H1 (cell line): ENCODE results near the gene INPP5A. TPM values are rescaled to one million over a fixed set of nuclear protein-coding genes. Genes with fewer than 3 reads are reported as not detected.

Source experiments
- CTCF ChIA-PET: fragments of 300-600 bp; sonication (Branson Sonifier 250); formaldehyde crosslinking; loops from one replicate; lab custom pipeline; 2021; ENCODE audit not compliant: partially characterized antibody; lab: Charles Lee
- POLR2A ChIA-PET: fragments of 300-600 bp; sonication (Branson Sonifier 250); formaldehyde crosslinking; loops from one replicate; lab custom pipeline; 2021; ENCODE audit warnings: inconsistent platforms; ENCODE audit not compliant: partially characterized antibody; lab: Charles Lee
- DNase-seq, 2 experiments: peaks; one replicate each; pipeline versions ENCODE4 v3.0.0 to v3.0.0-alpha.2; 2010 to 2022; ENCODE audit warnings: low spot score in 2 of 2, low read depth in 1 of 2, mixed read lengths in 1 of 2
- FAIRE-seq: peaks from 2 replicates; lab custom pipeline; 2011; peaks lifted over from hg19 to GRCh38; lab: Jason Lieb, UNC
- H2AFZ ChIP-seq: 2 replicates; pipeline ENCODE4 v1.8.1; 2012; ENCODE audit warnings: low read length, inconsistent platforms
- H2AK5ac ChIP-seq: 2 replicates; pipeline ENCODE4 v1.6.1; 2013; ENCODE audit warnings: low read depth, low read length
- H2BK120ac ChIP-seq: replicated peaks from 2 replicates; pipeline ENCODE3; 2013; ENCODE audit warnings: low read depth, low read length, inconsistent platforms
- H2BK12ac ChIP-seq: 2 replicates; pipeline ENCODE4 v1.6.1; 2013; ENCODE audit warnings: low read depth, low read length
- H2BK15ac ChIP-seq: 2 replicates; pipeline ENCODE4 v1.6.1; 2013; ENCODE audit warnings: low read length
- H2BK20ac ChIP-seq: 2 replicates; pipeline ENCODE4 v1.6.1; 2013; ENCODE audit warnings: low read length
- H2BK5ac ChIP-seq: 2 replicates; pipeline ENCODE4 v1.6.1; 2013; ENCODE audit warnings: low read depth, low read length
- H3K14ac ChIP-seq: 2 replicates; pipeline ENCODE4 v1.6.1; 2013; ENCODE audit warnings: inconsistent platforms; ENCODE audit not compliant: insufficient read length
- H3K18ac ChIP-seq: 2 replicates; pipeline ENCODE4 v1.6.1; 2013; ENCODE audit warnings: low read length; ENCODE audit errors: extremely low read depth
- H3K23ac ChIP-seq: 2 replicates; pipeline ENCODE4 v1.6.1; 2013; ENCODE audit warnings: inconsistent platforms; ENCODE audit not compliant: insufficient read length
- H3K23me2 ChIP-seq: 2 replicates; pipeline ENCODE4 v1.6.1; 2013; ENCODE audit warnings: low read depth, low read length
- H3K27ac ChIP-seq: 2 replicates; pipeline ENCODE4 v1.6.1; 2011; ENCODE audit warnings: low read depth, low read length, inconsistent platforms
- H3K27me3 ChIP-seq, 4 experiments: replicated peaks in 1 of 4; 1 replicate in 1 of 4; 2 replicates in 3 of 4; pipeline versions ENCODE4 v1.6.1 to v1.8.1; 2011 to 2013; ENCODE audit warnings: low read length in 3 of 4, mild to moderate bottlenecking in 3 of 4, inconsistent platforms in 2 of 4, mixed read lengths in 2 of 4, moderate library complexity in 1 of 4; ENCODE audit not compliant: control insufficient read depth in 3 of 4, insufficient read depth in 3 of 4; ENCODE audit errors: extremely low read depth in 1 of 4
- H3K36me3 ChIP-seq, 4 experiments: 2 replicates each; pipeline versions ENCODE4 v1.6.1 to v1.8.1; 2011 to 2013; ENCODE audit warnings: mild to moderate bottlenecking in 4 of 4, low read length in 3 of 4, moderate library complexity in 2 of 4, control low read depth in 1 of 4, inconsistent platforms in 1 of 4; ENCODE audit not compliant: insufficient read depth in 4 of 4, control insufficient read depth in 2 of 4
- H3K4ac ChIP-seq: replicated peaks from 2 replicates; pipeline ENCODE3; 2013; ENCODE audit warnings: low read length, low read depth, mixed read lengths, inconsistent platforms; ENCODE audit not compliant: insufficient read length
- H3K4me1 ChIP-seq, 4 experiments: replicated peaks in 1 of 4; 1 replicate in 1 of 4; 2 replicates in 3 of 4; pipeline versions ENCODE4 v1.6.1 to v1.8.1; 2011 to 2013; ENCODE audit warnings: low read length in 3 of 4, inconsistent platforms in 2 of 4, mixed read lengths in 1 of 4; ENCODE audit not compliant: insufficient read depth in 4 of 4, control insufficient read depth in 3 of 4
- H3K4me2 ChIP-seq, 2 experiments: 2 replicates each; pipeline versions ENCODE4 v1.6.1 to v1.8.1; 2011 to 2013; ENCODE audit warnings: low read depth in 2 of 2, low read length in 2 of 2, control low read depth in 1 of 2, inconsistent platforms in 1 of 2, mild to moderate bottlenecking in 1 of 2; ENCODE audit not compliant: insufficient read depth in 1 of 2
- H3K4me3 ChIP-seq, 4 experiments: fragments of 200-600, 300-600 bp in 1 of 4; sonication (generic), shearing (Covaris generic), sonication (Bioruptor Twin) in 1 of 4; 2 replicates each; pipeline versions ENCODE4 v1.5.1 to v1.8.1; 2011 to 2016; ENCODE audit warnings: low read length in 4 of 4, low read depth in 3 of 4, control low read depth in 2 of 4, inconsistent platforms in 2 of 4, mild to moderate bottlenecking in 2 of 4, mixed read lengths in 1 of 4, moderate library complexity in 1 of 4; ENCODE audit not compliant: insufficient read depth in 2 of 4; ENCODE audit errors: extremely low read depth in 1 of 4
- H3K56ac ChIP-seq: replicated peaks from 2 replicates; pipeline ENCODE3; 2013; ENCODE audit warnings: low read depth, mild to moderate bottlenecking, mixed read lengths, low read length, inconsistent platforms; ENCODE audit not compliant: insufficient read length
- H3K79me1 ChIP-seq: 2 replicates; pipeline ENCODE4 v1.6.1; 2013; ENCODE audit warnings: low read depth, low read length, control low read depth
- H3K79me2 ChIP-seq, 2 experiments: 2 replicates each; pipeline versions ENCODE4 v1.6.1 to v1.8.1; 2012 to 2013; ENCODE audit warnings: low read length in 2 of 2, mild to moderate bottlenecking in 2 of 2, inconsistent platforms in 1 of 2; ENCODE audit not compliant: insufficient read depth in 2 of 2, control insufficient read depth in 1 of 2
- H3K9ac ChIP-seq, 4 experiments: replicated peaks in 1 of 4; 1 replicate in 1 of 4; 2 replicates in 3 of 4; pipeline versions ENCODE4 v1.6.1 to v1.8.1; 2011 to 2013; ENCODE audit warnings: low read depth in 3 of 4, low read length in 3 of 4, control low read depth in 2 of 4, mild to moderate bottlenecking in 2 of 4, moderate library complexity in 2 of 4, inconsistent platforms in 1 of 4; ENCODE audit errors: extremely low read depth in 1 of 4
- H3K9me3 ChIP-seq, 2 experiments: 2 replicates each; pipeline versions ENCODE4 v1.6.1 to v1.8.1; 2012 to 2013; ENCODE audit warnings: mild to moderate bottlenecking in 2 of 2, moderate library complexity in 2 of 2, control low read depth in 1 of 2, inconsistent platforms in 1 of 2, low read depth in 1 of 2, low read length in 1 of 2, mixed read lengths in 1 of 2; ENCODE audit not compliant: insufficient read depth in 2 of 2
- H4K20me1 ChIP-seq, 2 experiments: replicated peaks in 1 of 2; 2 replicates each; pipeline versions ENCODE3 to v1.8.1; 2011 to 2013; ENCODE audit warnings: inconsistent platforms in 2 of 2, low read length in 2 of 2, mild to moderate bottlenecking in 1 of 2; ENCODE audit not compliant: insufficient read depth in 2 of 2, control insufficient read depth in 1 of 2
- H4K5ac ChIP-seq: 2 replicates; pipeline ENCODE4 v1.6.1; 2013; ENCODE audit warnings: low read length, low read depth, mixed read lengths, inconsistent platforms; ENCODE audit not compliant: insufficient read length
- H4K8ac ChIP-seq: 2 replicates; pipeline ENCODE4 v1.8.0; 2013; ENCODE audit warnings: mild to moderate bottlenecking, moderate library complexity, low read length, inconsistent platforms; ENCODE audit not compliant: insufficient read depth; ENCODE audit errors: extremely low read depth
- H4K91ac ChIP-seq: replicated peaks from 2 replicates; pipeline ENCODE3; 2013; ENCODE audit warnings: low read length, mixed read lengths, inconsistent platforms; ENCODE audit not compliant: insufficient read length
- ATF3 ChIP-seq: IDR thresholded peaks from 2 replicates; pipeline ENCODE4 v1.6.1; 2011; ENCODE audit warnings: low read depth, mild to moderate bottlenecking, low read length; ENCODE audit not compliant: insufficient read depth
- CBX8 ChIP-seq: fragments of 300-800, 300-1000 bp; sonication (generic); IDR thresholded peaks from 2 replicates; pipeline ENCODE4 v1.7.1; 2016; ENCODE audit warnings: low read depth, low read length, borderline replicate concordance
- KDM4A ChIP-seq: IDR thresholded peaks from one replicate; pipeline ENCODE4 v1.7.1; 2012; ENCODE audit warnings: low read depth, mild to moderate bottlenecking, moderate library complexity, low read length, inconsistent platforms; ENCODE audit not compliant: severe bottlenecking
- POLR2A ChIP-seq, 2 experiments: IDR thresholded peaks; 1 replicate in 1 of 2; 2 replicates in 1 of 2; pipeline ENCODE4 v1.6.1; 2011; ENCODE audit warnings: low read depth in 2 of 2, low read length in 2 of 2, mild to moderate bottlenecking in 2 of 2; ENCODE audit errors: control extremely low read depth in 1 of 2
- WGBS, 2 experiments: shearing (Covaris generic) in 1 of 2; methylation state at CpG; one replicate each; pipeline versions ENCODE4 v1.1.6 to v1.1.7; 2013 to 2015; ENCODE audit warnings: low lambda C conversion rate in 2 of 2, mixed read lengths in 2 of 2, inconsistent platforms in 1 of 2, low coverage in 1 of 2, missing lambda C conversion rate in 1 of 2; ENCODE audit not compliant: insufficient replicate concordance in 2 of 2, insufficient coverage in 1 of 2, insufficient read length in 1 of 2; ENCODE audit errors: extremely low coverage in 1 of 2, missing lambda C conversion rate in 1 of 2; 5-methylcytosine and 5-hydroxymethylcytosine counted together
- polyA plus RNA-seq, 7 experiments: library from polyadenylated mRNA; depleted of rRNA in 3 of 7; stranded (reverse) in 5 of 7; unstranded in 2 of 7; fragments of >200 nt in 5 of 7; fragments of 200-250 nt in 2 of 7; gene quantifications; 1 replicate in 5 of 7; 2 replicates in 1 of 7; 4 replicates in 1 of 7; pipeline versions ENCODE4 v1.2.1 to v1.2.3, GENCODE V29; 2011 to 2013; ENCODE audit warnings: missing spikeins in 2 of 7, mixed read lengths in 2 of 7
- total RNA-seq: library from RNA; stranded (reverse); fragmentation: NEBNext Ultra II Directional; extraction: Animal tissue kit (Norgen Biotek cat#: 25700); gene quantifications from 2 replicates; pipeline ENCODE4 v1.2.1, GENCODE V29; 2021
- TF ChIP-seq, protein P1 (sequence below): IDR thresholded peaks from 2 replicates; pipeline ENCODE4 v1.6.1; 2012; ENCODE audit warnings: inconsistent platforms

The INPP5A gene
- total and polyA plus RNA-seq, 2 of the 8 experiments (the other 6 are each of a cell fraction or from before 2014, with no cell fraction given): 19.7 to 27.5 TPM

DNA sequence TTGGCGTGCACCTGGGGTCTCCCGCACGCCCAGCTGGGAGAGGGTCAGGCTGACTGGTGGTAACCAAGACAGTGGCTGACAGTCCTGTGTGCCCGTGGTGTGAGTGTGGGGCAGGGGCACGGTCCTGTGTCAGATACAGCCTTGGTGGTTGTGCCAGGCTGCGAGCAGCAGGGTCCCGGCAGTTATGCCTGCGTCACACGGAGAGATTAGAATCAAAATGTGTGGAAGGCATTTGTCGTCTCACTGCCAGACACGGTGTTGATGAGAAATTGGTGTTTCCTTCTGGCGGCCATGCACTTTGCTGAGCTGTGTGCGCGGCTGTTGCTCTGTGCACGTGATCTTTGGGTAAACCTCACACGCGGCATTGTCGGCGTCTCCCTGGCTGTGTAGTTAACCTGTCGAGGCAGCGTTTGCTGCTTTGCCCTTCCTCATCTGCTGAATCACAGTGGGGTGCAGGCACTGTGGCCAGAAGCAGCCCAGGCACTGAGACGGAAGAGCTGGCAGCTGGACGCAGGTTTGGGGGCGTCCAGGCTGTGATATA lies 160.7 kb downstream of the INPP5A start:
- no peaks in the 10 kb centered on the region for H3K23me2 ChIP-seq
- no peak overlapping the region for H3K4me3 ChIP-seq
- no peak overlapping the region for H3K4me2 ChIP-seq
- no peaks in the 10 kb centered on the region for H4K20me1 ChIP-seq
- H3K27me3 ChIP-seq: no peaks in the 10 kb centered on the region
- H3K18ac ChIP-seq: no peak overlapping the region
- no peak overlapping the region for H3K23ac ChIP-seq
- no peaks in the 10 kb centered on the region for H3K4me1 ChIP-seq
- no peak overlapping the region for H2AFZ ChIP-seq
- no peaks in the 10 kb centered on the region for H3K9me3 ChIP-seq
- WGBS, 2 experiments: 87% methylated on average over 24 of the region's 24 CpGs; no CpG with 5 or more reads in 1 of the 2 experiments
- H3K4ac ChIP-seq: no peak overlapping the region
- H3K36me3 ChIP-seq: no peaks in the 10 kb centered on the region
- H4K91ac ChIP-seq: no peak overlapping the region
- TF ChIP-seq, protein P1, sequence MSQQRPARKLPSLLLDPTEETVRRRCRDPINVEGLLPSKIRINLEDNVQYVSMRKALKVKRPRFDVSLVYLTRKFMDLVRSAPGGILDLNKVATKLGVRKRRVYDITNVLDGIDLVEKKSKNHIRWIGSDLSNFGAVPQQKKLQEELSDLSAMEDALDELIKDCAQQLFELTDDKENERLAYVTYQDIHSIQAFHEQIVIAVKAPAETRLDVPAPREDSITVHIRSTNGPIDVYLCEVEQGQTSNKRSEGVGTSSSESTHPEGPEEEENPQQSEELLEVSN: no peak
- TF ChIP-seq ATF3 (no peak), CBX8 (no peak), POLR2A (IDR thresholded peaks at IDR 0.05; ENCODE audit: control extremely low read depth in 1 of 2, low read depth in 2 of 2, low read length in 2 of 2) (no peak), KDM4A (no peak)
- H3K9ac ChIP-seq: 0 out of 7 replicates have a peak overlapping the region, but pooled peaks of 1 of the 4 experiments have one; percentile 0
- no peak overlapping the region; the same call in 1 of the 2 replicates for H2AK5ac ChIP-seq
- H2BK120ac ChIP-seq: no peak overlapping the region
- H3K14ac ChIP-seq: no peak overlapping the region
- no peaks in the 10 kb centered on the region for H3K79me2 ChIP-seq
- H2BK12ac ChIP-seq: no peak overlapping the region
- peak overlapping the region; percentile 3; the same call in 1 of the 2 replicates for H4K8ac ChIP-seq
- CTCF ChIA-PET: interaction anchor here (1.0 to 1.3 kb wide), 3 partner anchors 10 to 16 kb away, joined by 3 to 5 read pairs (median 5); no protein-coding TSS in a partner anchor
- no peak overlapping the region for H2BK15ac ChIP-seq
- DNase-seq (no peak), FAIRE-seq (no peak)
- no peak overlapping the region for H2BK20ac ChIP-seq
- H3K56ac ChIP-seq: no peak overlapping the region
- H3K27ac ChIP-seq: no peak overlapping the region
- H4K5ac ChIP-seq: no peak overlapping the region
- H2BK5ac ChIP-seq: peak overlapping the region; percentile 3; the same call in 1 of the 2 replicates
- POLR2A ChIA-PET: no interaction called here
- H3K79me1 ChIP-seq: no peaks in the 10 kb centered on the region
